GM12872 (cell line): ENCODE measurements around the gene KLHL34.

Experiments used
- TF ChIP-seq, protein P1 (sequence below): IDR thresholded peaks from 3 replicates; pipeline ENCODE4 v1.5.1; 2011; ENCODE audit warnings: low read depth, mild to moderate bottlenecking, low read length, moderate library complexity; ENCODE audit not compliant: insufficient read depth

Gene KLHL34

DNA sequence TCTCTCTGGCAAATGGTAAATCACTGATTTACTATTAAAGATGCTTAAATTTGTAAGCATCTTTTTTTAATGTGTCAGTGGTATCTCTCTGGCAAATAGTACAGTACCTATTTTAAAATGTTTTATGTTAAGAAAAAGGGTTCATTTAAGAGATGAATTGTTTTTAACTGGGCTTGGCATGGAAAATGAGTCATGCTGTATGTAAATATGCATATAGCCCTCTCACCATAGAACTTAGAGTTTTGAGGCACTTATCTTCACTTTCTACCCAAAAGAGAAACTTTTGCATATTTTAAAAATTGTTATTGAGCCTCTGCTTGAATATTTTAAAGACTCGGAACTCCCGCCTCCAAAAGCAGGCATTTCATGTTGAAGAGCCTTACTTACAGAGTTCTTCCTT, 37.9 kb downstream of the KLHL34 start:
- TF ChIP-seq, protein P1, sequence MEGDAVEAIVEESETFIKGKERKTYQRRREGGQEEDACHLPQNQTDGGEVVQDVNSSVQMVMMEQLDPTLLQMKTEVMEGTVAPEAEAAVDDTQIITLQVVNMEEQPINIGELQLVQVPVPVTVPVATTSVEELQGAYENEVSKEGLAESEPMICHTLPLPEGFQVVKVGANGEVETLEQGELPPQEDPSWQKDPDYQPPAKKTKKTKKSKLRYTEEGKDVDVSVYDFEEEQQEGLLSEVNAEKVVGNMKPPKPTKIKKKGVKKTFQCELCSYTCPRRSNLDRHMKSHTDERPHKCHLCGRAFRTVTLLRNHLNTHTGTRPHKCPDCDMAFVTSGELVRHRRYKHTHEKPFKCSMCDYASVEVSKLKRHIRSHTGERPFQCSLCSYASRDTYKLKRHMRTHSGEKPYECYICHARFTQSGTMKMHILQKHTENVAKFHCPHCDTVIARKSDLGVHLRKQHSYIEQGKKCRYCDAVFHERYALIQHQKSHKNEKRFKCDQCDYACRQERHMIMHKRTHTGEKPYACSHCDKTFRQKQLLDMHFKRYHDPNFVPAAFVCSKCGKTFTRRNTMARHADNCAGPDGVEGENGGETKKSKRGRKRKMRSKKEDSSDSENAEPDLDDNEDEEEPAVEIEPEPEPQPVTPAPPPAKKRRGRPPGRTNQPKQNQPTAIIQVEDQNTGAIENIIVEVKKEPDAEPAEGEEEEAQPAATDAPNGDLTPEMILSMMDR: no peak

DNA sequence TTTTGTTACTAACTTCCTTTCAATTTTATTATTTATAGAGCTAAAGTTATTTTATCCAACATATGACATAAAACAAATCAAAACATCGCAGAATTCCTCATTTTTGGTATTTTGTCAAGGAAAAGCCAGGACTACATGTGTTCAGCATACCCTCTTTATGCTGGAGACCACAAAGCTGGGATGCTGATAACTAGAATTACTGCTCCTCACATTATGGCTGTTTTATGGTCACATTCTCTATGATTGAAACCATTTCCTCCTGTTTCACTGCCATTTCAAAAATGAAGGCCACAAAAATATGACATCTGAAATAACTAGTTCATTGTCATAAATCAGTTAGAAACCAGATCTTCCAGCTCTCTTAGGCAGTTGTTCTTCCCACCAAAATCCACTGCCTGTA, 41.7 kb downstream of the KLHL34 start:
- TF ChIP-seq, protein P1: no peak

DNA sequence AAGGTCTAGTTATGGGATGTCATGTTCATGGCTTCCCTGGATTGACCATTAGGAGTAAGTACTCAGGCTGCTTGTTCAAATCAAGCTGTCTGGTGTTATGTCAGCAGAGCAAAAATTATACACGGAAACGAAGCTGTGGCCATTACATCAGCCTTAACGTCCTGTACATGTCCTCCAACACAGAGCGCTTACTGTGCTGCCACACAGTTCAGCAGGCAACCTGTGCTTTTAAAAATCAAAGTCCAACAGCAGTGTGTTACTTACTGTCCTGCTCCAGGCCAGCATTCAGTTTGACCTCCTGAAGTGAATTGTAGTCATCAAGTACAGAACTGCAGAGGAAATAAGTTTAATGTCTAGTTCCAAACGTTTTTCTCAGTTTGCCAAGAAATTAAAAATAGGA, 46.0 kb downstream of the KLHL34 start:
- TF ChIP-seq, protein P1: no peak

DNA sequence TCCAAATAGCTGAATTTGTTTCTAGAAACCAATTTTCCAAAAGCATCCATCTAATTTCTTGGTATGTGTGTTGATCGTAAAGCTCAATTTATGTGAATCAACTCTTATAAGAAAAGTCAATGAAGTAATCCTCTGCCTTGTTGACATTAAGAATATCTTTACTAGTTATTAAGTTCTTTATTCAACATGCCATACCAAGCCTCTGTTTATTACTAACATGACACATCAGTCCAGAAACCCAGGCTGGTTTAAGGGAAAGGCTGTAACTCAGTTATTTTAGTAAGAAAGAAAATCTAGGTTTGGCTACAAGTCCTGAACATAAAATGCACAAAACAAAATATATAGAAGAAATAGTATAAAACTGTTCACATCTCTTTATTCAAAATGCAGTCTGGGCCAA, 48.0 kb downstream of the KLHL34 start:
- TF ChIP-seq, protein P1: no peak

DNA sequence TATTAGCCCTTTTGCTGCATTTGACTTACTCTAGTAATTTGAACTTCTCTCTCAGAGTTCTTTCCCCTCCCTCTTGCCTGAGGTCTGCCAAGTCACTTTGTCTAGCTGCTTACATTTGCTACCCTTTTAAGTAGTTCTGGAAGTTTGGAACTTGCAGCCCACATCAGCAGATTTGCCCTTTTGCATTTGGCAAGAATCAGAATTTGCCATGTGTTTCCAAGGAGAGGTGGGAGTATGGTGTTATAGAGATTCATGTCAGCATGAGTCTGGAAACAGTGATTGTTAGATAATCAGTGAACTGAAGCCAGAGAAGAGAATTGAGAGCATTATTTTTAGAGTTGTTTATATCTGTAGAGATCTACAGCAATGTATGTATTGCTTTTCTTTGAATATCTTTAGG, 52.1 kb downstream of the KLHL34 start:
- TF ChIP-seq, protein P1: no peak
